Activated naive CD4-positive, alpha-beta T cell treated with anti-CD3 and anti-CD28 coated beads, Interleukin-2, amount 50 U/mL, for 24 hours (primary cell): ENCODE data around the gene AQP1.

Experiments
- H3K27ac Mint-ChIP-seq: one replicate; pipeline ENCODE4 v1.8.0; 2021; ENCODE audit warnings: mild to moderate bottlenecking, mixed read lengths
- H3K27me3 Mint-ChIP-seq: one replicate; pipeline ENCODE4 v1.8.0; 2021; ENCODE audit warnings: mixed read lengths
- H3K36me3 Mint-ChIP-seq: one replicate; pipeline ENCODE4 v1.8.0; 2021; ENCODE audit warnings: mixed read lengths
- H3K4me1 Mint-ChIP-seq: one replicate; pipeline ENCODE4 v1.8.0; 2021; ENCODE audit warnings: mixed read lengths
- H3K4me3 Mint-ChIP-seq: one replicate; pipeline ENCODE4 v1.8.0; 2021; ENCODE audit warnings: mild to moderate bottlenecking, mixed read lengths
- H3K9me3 Mint-ChIP-seq: one replicate; pipeline ENCODE4 v1.8.0; 2021; ENCODE audit warnings: mixed read lengths

Gene AQP1

GRCh38 chr7:30909431-30909830, 2.2 kb upstream of the AQP1 start:
- Mint-ChIP-seq H3K36me3 (no peaks in the 10 kb centered on the region), H3K27ac (no peak overlapping the region), H3K4me1 (no peaks in the 10 kb centered on the region), H3K4me3 (no peak overlapping the region), H3K9me3 (no peaks in the 10 kb centered on the region), H3K27me3 (no peaks in the 10 kb centered on the region)

- H3K27me3 Mint-ChIP-seq, result no peaks in the 10 kb centered on the region
- H3K4me3 Mint-ChIP-seq, result no peak overlapping the region
- no peaks in the 10 kb centered on the region for H3K4me1 Mint-ChIP-seq
- H3K36me3 Mint-ChIP-seq, result no peaks in the 10 kb centered on the region
- no peak overlapping the region for H3K27ac Mint-ChIP-seq
- H3K9me3 Mint-ChIP-seq, result no peaks in the 10 kb centered on the region
These were observed 1.1 kb upstream of the AQP1 start for GRCh38 chr7:30910411-30911073.

GRCh38 chr7:30911133-30911532, 520 bp upstream of the AQP1 start:
- Mint-ChIP-seq H3K27me3 (no peaks in the 10 kb centered on the region), H3K4me3 (no peak overlapping the region), H3K4me1 (no peaks in the 10 kb centered on the region), H3K36me3 (no peaks in the 10 kb centered on the region), H3K9me3 (no peaks in the 10 kb centered on the region), H3K27ac (no peak overlapping the region)

GRCh38 chr7:30912021-30912730, 523 bp downstream of the AQP1 start:
- Mint-ChIP-seq H3K36me3 (no peaks in the 10 kb centered on the region), H3K27me3 (no peaks in the 10 kb centered on the region), H3K4me1 (no peaks in the 10 kb centered on the region), H3K9me3 (no peaks in the 10 kb centered on the region), H3K27ac (no peak overlapping the region), H3K4me3 (no peak overlapping the region)

GRCh38 chr7:30912731-30912985, 1.0 kb downstream of the AQP1 start:
- Mint-ChIP-seq H3K27ac (no peak overlapping the region), H3K9me3 (no peaks in the 10 kb centered on the region), H3K36me3 (no peaks in the 10 kb centered on the region), H3K4me3 (no peak overlapping the region), H3K4me1 (no peaks in the 10 kb centered on the region), H3K27me3 (no peaks in the 10 kb centered on the region)

GRCh38 chr7:30912986-30913811, 1.5 kb downstream of the AQP1 start:
- Mint-ChIP-seq H3K4me3 (no peak overlapping the region), H3K9me3 (no peaks in the 10 kb centered on the region), H3K27me3 (no peaks in the 10 kb centered on the region), H3K36me3 (no peaks in the 10 kb centered on the region), H3K4me1 (no peaks in the 10 kb centered on the region), H3K27ac (no peak overlapping the region)

- Mint-ChIP-seq H3K27me3 (no peaks in the 10 kb centered on the region), H3K4me3 (no peak overlapping the region), H3K4me1 (no peaks in the 10 kb centered on the region), H3K9me3 (no peaks in the 10 kb centered on the region), H3K27ac (no peak overlapping the region), H3K36me3 (no peaks in the 10 kb centered on the region)
These were observed 2.3 kb downstream of the AQP1 start for GRCh38 chr7:30913821-30914515.

- no peak overlapping the region for H3K27ac Mint-ChIP-seq
- no peaks in the 10 kb centered on the region for H3K27me3 Mint-ChIP-seq
- H3K4me3 Mint-ChIP-seq, result no peak overlapping the region
- H3K4me1 Mint-ChIP-seq, result no peaks in the 10 kb centered on the region
- no peaks in the 10 kb centered on the region for H3K9me3 Mint-ChIP-seq
- H3K36me3 Mint-ChIP-seq, result no peaks in the 10 kb centered on the region
These were observed 2.9 kb downstream of the AQP1 start for GRCh38 chr7:30914596-30914995.

GRCh38 chr7:30915005-30915601, 3.5 kb downstream of the AQP1 start:
- H3K4me1 Mint-ChIP-seq, result no peaks in the 10 kb centered on the region
- H3K9me3 Mint-ChIP-seq, result no peaks in the 10 kb centered on the region
- no peaks in the 10 kb centered on the region for H3K36me3 Mint-ChIP-seq
- no peak overlapping the region for H3K27ac Mint-ChIP-seq
- no peaks in the 10 kb centered on the region for H3K27me3 Mint-ChIP-seq
- no peak overlapping the region for H3K4me3 Mint-ChIP-seq

GRCh38 chr7:30915751-30916150, 4.1 kb downstream of the AQP1 start:
- no peak overlapping the region for H3K4me3 Mint-ChIP-seq
- H3K27me3 Mint-ChIP-seq, result no peaks in the 10 kb centered on the region
- no peaks in the 10 kb centered on the region for H3K4me1 Mint-ChIP-seq
- no peak overlapping the region for H3K27ac Mint-ChIP-seq
- no peaks in the 10 kb centered on the region for H3K9me3 Mint-ChIP-seq
- H3K36me3 Mint-ChIP-seq, result no peaks in the 10 kb centered on the region

- H3K9me3 Mint-ChIP-seq, result no peaks in the 10 kb centered on the region
- no peaks in the 10 kb centered on the region for H3K36me3 Mint-ChIP-seq
- H3K4me1 Mint-ChIP-seq, result no peaks in the 10 kb centered on the region
- H3K27ac Mint-ChIP-seq, result no peak overlapping the region
- H3K4me3 Mint-ChIP-seq, result no peak overlapping the region
- no peaks in the 10 kb centered on the region for H3K27me3 Mint-ChIP-seq
These were observed 4.6 kb downstream of the AQP1 start for GRCh38 chr7:30916255-30916654.

GRCh38 chr7:30916767-30917166, 5.1 kb downstream of the AQP1 start:
- H3K4me1 Mint-ChIP-seq, result no peaks in the 10 kb centered on the region
- no peak overlapping the region for H3K4me3 Mint-ChIP-seq
- H3K27ac Mint-ChIP-seq, result no peak overlapping the region
- H3K9me3 Mint-ChIP-seq, result no peaks in the 10 kb centered on the region
- H3K36me3 Mint-ChIP-seq, result no peaks in the 10 kb centered on the region
- H3K27me3 Mint-ChIP-seq, result no peaks in the 10 kb centered on the region

- Mint-ChIP-seq H3K36me3 (no peaks in the 10 kb centered on the region), H3K4me3 (no peak overlapping the region), H3K9me3 (no peaks in the 10 kb centered on the region), H3K27me3 (no peaks in the 10 kb centered on the region), H3K27ac (no peak overlapping the region), H3K4me1 (no peaks in the 10 kb centered on the region)
These were observed 5.7 kb downstream of the AQP1 start for GRCh38 chr7:30917216-30917893.

GRCh38 chr7:30918676-30919075, 7.0 kb downstream of the AQP1 start:
- Mint-ChIP-seq H3K36me3 (no peaks in the 10 kb centered on the region), H3K27ac (no peak overlapping the region), H3K27me3 (no peaks in the 10 kb centered on the region), H3K4me1 (no peaks in the 10 kb centered on the region), H3K4me3 (no peak overlapping the region), H3K9me3 (no peaks in the 10 kb centered on the region)

- no peaks in the 10 kb centered on the region for H3K27me3 Mint-ChIP-seq
- H3K9me3 Mint-ChIP-seq, result no peaks in the 10 kb centered on the region
- no peaks in the 10 kb centered on the region for H3K4me1 Mint-ChIP-seq
- no peak overlapping the region for H3K4me3 Mint-ChIP-seq
- H3K27ac Mint-ChIP-seq, result no peak overlapping the region
- H3K36me3 Mint-ChIP-seq, result no peaks in the 10 kb centered on the region
These were observed 8.4 kb downstream of the AQP1 start for GRCh38 chr7:30920021-30920583.
